Measurements from ENCODE around the gene RPL32.

GRCh38 chr3:12877040-12877439 lies 35.7 kb upstream of the RPL32 start:
- TF ChIP-seq CTCF (IDR thresholded peaks at IDR 0.05) = no peak
- no peak for TF ChIP-seq POLR2A (IDR thresholded peaks at IDR 0.05)
- TF ChIP-seq POLR2AphosphoS5 (IDR thresholded peaks at IDR 0.05) = no peak
